HG02763 (cell line): ENCODE results near the gene CAPRIN1.
A peak's percentile ranks its signal among the peaks of the same experiment; 100 is the strongest.
"Not testable (repeated sequence)": the region's sequence is repeated elsewhere in the genome, so short reads cannot be mapped to it uniquely, and the experiment has no call there.

Experiments
- ATAC-seq: cut with Tn5 transposase; IDR thresholded peaks from one replicate; pipeline ENCODE4 v1.9.1; 2021; ENCODE audit warnings: mild to moderate bottlenecking, moderate library complexity; ENCODE audit not compliant: unreplicated experiment

Gene CAPRIN1

DNA sequence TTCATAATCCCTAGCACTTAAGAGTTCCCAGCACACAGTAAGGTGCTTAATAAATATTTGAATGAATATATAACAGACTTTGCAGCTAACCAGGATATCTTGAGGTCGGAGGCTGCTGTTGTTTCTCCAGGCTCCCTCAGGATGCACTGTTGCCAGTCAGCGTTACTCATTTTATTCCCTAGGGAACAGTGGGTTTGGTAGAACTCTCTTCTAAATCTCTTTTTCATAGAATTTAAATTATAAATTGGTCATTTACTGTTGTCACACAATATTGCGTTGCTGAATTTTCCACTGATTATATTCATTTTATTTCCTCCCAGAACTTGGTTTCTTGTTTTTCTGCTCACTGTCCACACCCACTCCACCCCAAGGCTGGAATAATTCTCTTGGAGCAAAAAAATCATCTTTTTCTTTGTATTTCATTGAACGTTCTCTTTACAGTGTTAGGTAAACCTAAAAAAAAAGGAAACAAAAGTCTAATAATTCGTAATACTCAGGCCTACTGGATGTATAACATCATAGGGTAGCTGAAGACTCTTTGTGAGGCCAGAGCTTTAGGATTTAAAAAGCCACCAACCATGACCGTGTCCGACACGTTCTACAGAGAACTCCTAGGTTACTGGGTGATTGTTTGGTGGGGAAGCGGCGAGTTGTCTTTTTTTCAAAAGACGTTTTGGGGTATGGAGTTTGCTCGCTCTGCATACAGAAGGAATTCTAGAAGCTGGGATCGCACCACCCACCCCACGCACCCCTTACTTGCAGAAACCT is 766 bp upstream of the CAPRIN1 start:
- no peak for ATAC-seq

DNA sequence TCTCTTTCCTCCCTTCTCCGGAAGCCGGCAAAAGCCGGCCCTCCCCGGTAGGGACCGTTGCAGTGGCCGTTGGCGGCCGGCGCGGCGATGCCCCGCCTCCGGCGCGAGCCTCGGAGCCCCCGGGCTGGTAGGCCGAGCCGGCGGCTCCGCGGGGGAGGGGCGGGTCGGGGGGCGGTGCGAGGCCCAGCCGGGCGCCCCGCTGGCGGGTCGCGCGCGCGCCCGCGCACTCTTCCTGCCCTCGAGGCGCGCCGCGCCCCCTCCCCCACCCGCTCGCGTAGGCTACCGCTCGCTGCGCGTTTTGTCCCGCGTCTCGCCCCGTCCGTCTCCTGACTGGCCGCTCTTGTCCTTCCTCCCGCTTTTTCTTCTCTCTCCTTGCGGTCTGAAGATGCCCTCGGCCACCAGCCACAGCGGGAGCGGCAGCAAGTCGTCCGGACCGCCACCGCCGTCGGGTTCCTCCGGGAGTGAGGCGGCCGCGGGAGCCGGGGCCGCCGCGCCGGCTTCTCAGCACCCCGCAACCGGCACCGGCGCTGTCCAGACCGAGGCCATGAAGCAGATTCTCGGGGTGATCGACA is 591 bp downstream of the CAPRIN1 start:
- ATAC-seq: peak; percentile 60

- ATAC-seq: peak; percentile 0
Measured at GRCh38 chr11:34052608-34053160, 1.2 kb downstream of the CAPRIN1 start.

- ATAC-seq: peak; percentile 36
Measured at GRCh38 chr11:34053161-34053686, 1.7 kb downstream of the CAPRIN1 start.

GRCh38 chr11:34054351-34054750 is 2.8 kb downstream of the CAPRIN1 start:
- ATAC-seq: not testable (repeated sequence)

DNA sequence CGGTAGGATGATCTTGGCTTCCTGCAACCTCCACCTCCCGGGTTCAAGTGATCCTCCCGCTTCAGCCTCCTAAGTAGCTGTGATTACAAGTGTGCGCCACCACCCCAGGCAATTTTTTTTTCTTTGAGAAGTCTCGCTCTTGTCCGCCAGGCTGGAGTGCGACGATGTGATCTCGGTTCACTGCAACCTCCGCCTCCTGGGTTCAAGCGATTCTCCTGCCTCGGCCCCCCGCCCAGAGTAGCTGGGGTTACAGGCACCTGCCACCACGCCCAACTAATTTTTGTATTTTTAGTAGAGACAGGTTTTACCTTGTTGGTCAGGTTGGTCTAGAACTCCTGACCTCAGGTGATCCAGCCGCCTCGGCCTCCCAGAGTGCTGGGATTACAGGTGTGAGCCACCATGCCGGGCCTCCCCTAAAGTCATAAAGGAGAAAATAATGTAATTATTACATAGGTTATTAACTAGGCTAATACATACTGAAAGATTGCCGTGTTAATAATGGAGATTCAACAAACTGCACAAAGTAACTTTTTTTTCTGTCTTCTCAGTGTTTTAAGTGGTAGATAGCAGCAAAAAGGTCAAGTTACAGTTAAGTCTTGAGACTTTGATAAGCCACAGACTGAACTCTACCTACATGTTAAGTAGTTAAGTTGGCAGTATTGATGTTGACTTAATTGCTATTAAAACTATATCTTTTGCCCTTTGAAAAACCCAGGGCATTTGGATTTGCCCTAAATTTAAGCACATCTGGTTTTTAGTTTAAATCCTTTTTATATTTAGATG is 3.9 kb downstream of the CAPRIN1 start:
- ATAC-seq: no peak

DNA sequence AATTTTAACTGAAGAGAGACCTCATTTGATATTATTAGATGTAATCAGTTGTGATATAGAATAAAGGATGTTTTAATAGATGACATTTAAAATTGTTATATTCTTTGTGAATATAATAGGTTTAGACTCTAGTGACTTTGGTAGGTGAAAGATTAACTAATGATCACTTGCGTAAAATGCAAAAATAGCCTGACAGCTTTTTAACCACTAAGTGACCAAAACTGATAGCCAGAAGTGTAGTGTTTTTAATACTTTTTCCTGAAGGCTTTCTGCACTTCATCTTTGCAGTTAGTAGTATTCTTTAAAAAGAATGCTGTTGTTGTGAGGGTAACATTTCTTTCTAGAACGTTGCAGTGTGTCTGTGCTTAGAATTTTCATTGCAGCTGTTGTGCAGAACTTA is 5.1 kb downstream of the CAPRIN1 start:
- ATAC-seq: no peak

- ATAC-seq: no peak
Measured at GRCh38 chr11:34063061-34063795, 11.7 kb downstream of the CAPRIN1 start.

DNA sequence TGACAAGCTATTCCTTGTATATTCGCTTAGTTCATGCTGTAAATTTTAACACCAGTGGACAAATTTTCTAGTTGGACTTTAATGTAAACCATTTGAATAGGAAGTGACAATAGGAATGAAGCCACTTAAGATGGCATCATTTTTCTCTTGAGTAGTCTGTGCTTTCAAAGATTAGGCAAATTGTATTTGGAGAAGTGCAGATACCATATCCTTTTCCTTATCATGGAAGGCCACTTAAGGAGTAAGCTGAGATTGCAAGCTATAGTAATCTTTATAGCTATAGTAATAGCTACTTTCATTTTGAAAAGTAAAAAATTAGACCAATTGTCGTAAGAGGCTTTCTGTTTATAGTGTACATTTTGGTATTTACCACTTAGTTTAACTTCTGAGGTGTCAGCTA is 12.8 kb downstream of the CAPRIN1 start:
- no peak for ATAC-seq

DNA sequence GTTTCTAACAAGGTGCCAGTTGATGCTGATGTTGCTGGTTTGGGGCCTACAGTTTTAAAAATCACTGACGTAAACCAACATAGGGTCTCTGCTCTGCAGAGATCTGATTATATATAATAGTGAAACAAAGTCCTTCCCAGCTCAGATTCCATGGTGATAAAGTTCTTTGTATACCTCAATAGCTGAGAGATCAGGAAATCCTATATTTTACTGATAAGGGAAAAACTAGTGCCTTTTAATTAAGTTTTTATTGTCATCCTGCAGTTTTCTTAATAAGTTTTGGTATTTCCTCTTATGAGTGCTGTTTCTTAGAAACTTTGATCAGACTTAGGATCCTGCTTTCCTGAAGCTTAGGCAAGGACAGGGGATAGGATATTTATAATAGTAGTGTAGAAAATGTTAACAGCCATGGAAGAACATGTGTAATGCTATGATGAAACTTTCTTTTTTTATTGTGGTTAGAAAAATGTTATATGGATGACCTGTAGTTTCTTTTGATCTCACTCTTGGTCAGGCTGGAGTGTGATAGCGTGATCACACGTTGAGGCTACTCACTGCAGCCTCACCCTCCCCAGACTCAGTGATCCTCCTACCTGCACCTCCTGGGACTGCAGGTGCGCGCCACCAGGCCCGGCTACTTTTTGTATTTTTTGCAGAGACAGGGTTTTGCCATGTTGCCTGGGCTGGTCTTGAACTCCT is 14.1 kb downstream of the CAPRIN1 start:
- ATAC-seq: no peak

GRCh38 chr11:34066766-34067165 is 15.2 kb downstream of the CAPRIN1 start:
- not testable (repeated sequence) for ATAC-seq

- ATAC-seq: no peak
Measured at GRCh38 chr11:34067383-34068065, 16.0 kb downstream of the CAPRIN1 start.

DNA sequence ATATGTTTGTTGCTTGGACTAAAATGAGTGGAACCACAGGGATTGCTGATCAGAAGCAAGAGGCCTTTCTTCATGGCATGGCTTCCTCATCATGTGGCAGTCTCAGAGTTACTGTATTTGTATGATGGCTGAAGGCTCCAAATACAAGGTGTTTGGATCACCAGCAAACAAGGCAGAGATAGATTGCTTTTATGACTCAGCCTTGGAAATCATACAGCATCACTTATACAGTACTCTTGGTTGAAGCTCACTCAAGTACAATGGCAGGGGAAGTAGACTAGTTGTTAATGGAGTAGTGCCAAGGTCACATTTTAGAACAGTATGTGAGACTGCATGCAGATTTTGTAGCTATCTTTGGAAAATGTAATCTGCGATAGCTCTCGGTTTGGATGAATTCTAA is 16.6 kb downstream of the CAPRIN1 start:
- no peak for ATAC-seq

GRCh38 chr11:34071306-34071705 is 19.8 kb downstream of the CAPRIN1 start:
- ATAC-seq: not testable (repeated sequence)

GRCh38 chr11:34072041-34072440 is 20.5 kb downstream of the CAPRIN1 start:
- ATAC-seq: no peak

DNA sequence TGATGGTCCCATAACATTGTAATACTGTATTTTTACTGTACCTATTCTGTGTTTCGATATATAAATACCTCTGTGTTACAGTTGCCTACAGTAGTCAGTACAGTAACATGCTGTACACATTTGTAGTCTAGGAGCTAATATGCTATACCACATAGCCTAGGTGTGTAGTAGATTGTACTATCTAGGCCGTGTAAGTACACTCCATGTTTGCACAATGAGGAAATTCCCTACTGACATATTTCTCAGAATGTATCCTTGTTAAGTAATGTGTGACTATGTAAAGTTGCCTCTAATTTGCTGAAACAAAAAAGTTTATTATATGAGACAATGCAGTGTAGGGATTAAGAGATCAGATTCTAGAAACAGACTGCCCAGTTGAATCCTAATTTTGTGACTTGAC is 21.3 kb downstream of the CAPRIN1 start:
- ATAC-seq: no peak

DNA sequence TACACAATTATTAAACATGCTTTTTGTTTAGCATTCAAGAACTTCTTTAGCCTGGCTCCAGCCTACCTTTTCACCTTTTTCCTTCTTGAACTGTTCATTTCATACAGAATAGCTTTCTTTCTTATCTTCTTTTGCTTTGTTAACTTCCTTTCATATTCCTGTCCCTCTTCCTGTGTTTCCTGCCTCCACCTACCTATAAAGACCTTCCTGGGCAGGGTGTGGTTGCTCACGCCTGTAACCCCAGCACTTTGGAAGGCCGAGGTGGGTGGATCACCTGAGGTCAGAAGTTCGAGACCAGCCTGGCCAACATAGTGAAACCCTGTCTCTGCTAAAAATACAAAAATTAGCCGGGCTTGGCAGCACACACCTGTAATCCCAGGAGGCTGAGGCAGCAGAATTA is 22.9 kb downstream of the CAPRIN1 start:
- ATAC-seq: no peak

DNA sequence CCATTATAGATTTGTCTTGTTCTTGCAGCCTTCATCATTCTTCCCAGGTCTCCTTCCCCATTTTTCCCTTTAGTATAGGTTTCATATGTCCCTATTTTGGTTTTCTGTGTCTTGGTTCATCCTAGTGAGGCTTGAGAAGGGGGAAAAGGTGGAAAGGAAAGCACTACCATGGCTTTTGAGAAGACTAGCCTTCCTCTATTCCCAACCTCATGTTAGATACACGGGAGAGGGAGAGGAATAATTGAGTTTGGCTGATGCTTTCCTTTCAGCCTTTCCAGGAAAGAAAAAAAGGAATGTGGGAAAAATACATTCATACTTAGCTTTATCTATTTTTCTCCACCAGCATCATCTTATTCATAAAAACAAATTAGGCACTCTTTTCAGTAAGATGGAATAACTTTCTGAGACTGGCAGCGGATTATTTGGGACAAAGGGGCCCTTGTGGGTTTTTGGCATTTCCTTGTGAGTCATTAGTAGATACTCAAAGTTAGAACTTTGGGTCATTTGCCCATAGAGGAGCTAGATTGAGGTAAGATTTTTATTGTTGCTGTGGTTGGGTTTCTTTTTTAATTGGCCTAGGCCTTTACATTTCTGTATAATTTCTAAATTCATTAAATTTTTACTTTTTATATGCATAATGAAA is 23.8 kb downstream of the CAPRIN1 start:
- no peak for ATAC-seq

GRCh38 chr11:34080609-34081008 is 29.1 kb downstream of the CAPRIN1 start:
- no peak for ATAC-seq
